Posterior vena cava (tissue), 2 donors: ENCODE measurements around the gene SELENOO. TPM values are rescaled to one million over a fixed set of nuclear protein-coding genes. Genes with fewer than 3 reads are reported as not detected.

ENCODE experiments used
- DNase-seq: peaks from one replicate; pipeline ENCODE4 v3.0.0-alpha.2; 2020; ENCODE audit warnings: low spot score
- intact Hi-C, 2 donors: fragments of 100-400 bp; cut with DNase I; formaldehyde crosslinking; loops; one replicate each; pipeline versions ENCODE4 v1.14.1 to v1.14.2; 2022 to 2023
- total RNA-seq, 2 donors: library from RNA; stranded (reverse); fragmentation: NEBNext Ultra II Directional; extraction: Animal tissue kit (Norgen Biotek cat#: 25700); gene quantifications; one replicate each; pipeline ENCODE4 v1.2.1, GENCODE V29; 2021
- donor health status: DM: yes; HTN: yes; CAD: no.
- donor health status: DM: yes; HTN: yes; CAD: no.

Gene SELENOO
- total RNA-seq, 2 donors from 2014 or later, result 10.8 to 11.9 TPM

DNA sequence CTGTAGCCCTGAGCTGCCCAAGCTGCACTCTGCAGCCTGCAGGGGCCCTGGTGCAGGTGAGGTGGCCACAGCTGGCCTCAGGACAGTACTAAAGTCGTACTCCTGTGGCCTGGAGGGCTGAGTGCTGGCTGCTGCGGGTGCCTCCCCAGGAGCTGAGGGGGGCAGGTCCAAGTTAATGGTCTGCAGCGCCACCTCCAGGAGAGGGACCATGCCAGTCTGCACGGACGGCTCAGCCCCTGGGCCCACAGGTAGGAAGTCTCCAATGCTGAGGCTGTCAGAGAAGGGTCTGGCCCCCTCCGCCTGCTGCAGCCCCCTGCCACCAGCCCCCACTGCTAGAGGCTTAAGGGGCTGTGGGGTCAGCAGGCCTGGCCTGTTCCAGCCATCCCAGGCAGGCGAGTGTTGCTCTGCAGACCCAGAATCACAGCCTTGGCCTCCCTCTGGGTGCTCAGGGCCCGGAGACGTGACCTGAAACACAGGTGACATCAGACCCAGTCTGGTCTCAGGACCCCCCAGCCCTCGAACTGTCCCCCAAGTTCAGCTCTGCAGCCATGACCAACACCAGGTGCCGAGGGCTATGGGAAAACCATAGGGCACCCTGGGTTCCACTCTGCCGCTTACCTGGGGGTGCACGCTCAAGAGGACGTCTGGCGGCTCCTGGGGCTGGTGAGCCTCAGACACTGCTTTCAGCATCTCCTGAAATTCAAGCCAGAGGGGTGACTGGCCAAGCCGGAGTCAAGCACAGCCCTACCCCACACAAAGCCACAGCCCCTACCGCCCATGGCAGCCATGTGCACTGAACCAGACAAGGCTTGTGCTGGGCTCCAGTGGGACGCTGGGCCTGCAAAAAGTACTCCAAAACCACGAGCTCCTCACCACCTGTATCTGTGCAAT is 20.8 kb downstream of the SELENOO start:
- DNase-seq, result peak; percentile 71

DNA sequence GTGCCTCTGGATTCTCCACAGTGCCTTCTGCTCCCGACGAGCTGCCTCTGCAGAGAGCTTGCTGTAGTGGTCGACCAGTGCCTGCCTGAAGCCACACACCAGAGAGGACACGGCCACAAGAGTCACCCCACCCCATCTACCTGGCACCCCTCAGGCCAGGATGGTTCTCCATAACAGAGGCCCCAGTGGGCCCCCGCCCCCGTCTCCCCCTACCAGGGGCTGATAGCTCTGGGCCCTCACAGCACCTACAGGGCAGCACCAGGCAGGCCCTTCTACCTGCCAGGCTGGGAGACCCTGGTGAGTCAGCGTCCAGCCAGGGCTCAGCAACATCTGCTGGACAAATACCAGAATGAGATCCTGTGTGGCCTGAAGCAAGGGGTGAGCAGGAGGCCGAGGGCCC is 21.7 kb downstream of the SELENOO start:
- intact Hi-C loops, result loop anchor here in 1 of 2 donors (10.0 kb wide), 1 partner anchor 288 kb away; no protein-coding TSS in a partner anchor
- DNase-seq, result no peak

More for the DNA sequence above, 20.8 kb downstream of the SELENOO start:
- intact Hi-C loops, result loop anchor here in 1 of 2 donors (10.0 kb wide), 1 partner anchor 287 kb away; no protein-coding TSS in a partner anchor

DNA sequence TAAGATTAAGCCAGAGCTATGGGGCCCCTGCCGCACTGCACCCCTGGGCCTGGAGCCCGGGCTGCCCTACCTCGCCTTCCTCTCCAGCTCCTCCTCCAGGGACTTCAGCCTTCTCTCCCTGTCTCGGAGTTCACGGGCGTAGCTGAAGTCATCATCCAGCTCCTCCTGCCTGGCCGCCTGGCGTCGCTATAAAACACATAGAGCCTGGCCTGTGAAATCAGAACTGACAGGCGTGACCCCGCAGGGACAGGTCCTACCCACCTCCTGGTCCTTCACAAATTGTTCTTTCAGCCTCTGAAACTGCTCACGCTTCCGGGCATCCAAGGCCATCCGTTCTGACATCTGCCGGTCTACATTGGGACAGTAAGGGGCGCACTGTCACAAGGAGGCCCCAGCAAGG is 23.3 kb downstream of the SELENOO start:
- intact Hi-C loops, result loop anchor here in 1 of 2 donors (10.0 kb wide), 1 partner anchor 289 kb away; no protein-coding TSS in a partner anchor

DNA sequence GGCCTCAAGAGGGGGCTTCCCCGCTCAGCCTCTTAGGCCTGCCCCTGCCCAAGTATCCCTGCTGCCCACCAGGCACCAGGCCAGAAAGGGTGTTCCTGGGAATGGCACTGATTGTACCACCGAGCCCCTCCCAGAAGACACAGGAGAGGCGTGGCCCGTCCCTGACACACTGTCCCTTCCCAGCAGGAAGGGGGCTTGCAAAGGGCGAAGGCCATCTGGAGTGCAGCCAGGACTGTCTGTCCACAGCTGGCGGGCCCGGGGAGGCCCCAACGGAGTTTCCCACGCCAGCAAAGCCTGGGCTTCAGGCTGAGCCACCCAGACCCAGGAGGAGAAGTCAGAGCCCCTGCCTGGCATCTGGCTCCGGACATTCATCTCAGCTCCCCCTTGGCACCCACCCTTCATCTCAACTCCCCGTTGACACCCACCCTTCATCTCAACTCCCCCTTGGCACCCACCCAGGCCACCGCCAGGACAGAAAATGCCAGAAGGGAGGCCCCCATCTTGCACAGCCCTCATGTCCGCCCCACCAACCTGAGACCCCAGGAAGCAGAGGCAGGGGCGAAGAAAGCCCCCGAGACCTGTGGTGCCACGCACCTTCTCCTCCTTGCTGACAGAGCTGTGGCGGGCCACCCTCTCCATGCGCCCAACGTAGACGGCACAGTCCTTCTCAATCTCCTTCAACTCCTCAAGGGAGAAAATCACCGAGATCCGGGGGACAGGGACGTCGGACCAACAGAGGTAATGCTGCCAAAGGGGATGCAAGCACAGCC is 24.6 kb downstream of the SELENOO start:
- no peak for DNase-seq
- intact Hi-C loops, result loop anchor here in 1 of 2 donors (10.0 kb wide), 1 partner anchor 291 kb away; no protein-coding TSS in a partner anchor

More for the DNA sequence above, 23.3 kb downstream of the SELENOO start:
- no peak for DNase-seq

DNA sequence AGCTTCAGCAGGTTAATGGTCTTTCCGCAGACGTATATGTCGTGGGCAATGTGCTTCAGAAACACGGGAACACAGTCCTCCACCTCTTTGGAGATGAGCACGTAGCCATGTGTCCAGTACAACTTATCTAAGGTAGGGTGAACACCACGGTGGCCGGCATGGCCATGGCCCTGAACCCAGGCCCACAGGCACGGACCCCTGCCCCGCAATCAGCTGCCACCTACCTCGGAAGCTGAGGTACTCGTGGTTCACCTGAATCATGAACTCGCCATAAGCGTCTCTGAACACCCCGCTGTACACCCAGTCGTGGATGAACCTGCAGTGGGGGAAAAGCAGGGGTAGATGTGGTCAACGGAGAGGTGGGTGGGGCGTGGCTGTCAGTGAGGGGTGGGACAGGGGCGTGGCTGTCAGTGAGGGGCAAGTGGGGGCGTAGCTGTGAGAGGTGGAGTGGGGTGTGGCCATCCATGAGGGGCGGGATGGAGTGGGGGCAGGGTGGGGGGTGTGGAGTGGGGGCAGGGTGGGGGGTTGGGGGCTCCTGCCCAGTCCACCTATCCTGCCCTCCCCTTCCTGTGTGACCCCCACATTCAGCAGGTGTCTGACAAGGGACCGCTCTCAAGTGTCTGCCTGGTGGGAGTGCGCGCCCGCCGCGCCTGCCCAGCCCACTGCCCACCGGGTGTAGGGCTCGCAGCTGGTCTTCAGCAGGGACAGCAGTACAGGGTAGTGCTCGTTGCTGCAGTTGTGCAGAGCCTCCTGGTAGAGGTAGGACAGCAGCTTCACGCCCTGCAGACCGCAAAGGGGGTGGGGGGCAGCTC is 25.5 kb downstream of the SELENOO start:
- intact Hi-C loops, result loop anchor here in 1 of 2 donors (10.0 kb wide), 1 partner anchor 291 kb away; no protein-coding TSS in a partner anchor
- DNase-seq, result no peak

DNA sequence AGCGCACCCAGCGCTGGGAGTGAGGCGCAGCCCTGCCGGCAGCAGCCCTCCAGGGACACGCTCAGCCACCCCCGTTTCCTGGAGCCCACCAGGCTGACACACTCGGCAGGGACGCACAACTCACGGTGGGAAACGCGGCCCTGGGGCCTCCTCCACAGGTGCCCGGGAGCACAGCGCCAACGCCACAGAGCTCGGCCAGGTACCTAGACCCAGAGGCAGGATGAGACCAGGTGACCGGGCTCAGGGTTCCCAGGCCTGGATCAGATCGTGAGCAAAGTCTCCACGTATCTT is 26.0 kb downstream of the SELENOO start:
- intact Hi-C loops, result loop anchor here in 1 of 2 donors (10.0 kb wide), 1 partner anchor 292 kb away; no protein-coding TSS in a partner anchor
- DNase-seq, result no peak

DNA sequence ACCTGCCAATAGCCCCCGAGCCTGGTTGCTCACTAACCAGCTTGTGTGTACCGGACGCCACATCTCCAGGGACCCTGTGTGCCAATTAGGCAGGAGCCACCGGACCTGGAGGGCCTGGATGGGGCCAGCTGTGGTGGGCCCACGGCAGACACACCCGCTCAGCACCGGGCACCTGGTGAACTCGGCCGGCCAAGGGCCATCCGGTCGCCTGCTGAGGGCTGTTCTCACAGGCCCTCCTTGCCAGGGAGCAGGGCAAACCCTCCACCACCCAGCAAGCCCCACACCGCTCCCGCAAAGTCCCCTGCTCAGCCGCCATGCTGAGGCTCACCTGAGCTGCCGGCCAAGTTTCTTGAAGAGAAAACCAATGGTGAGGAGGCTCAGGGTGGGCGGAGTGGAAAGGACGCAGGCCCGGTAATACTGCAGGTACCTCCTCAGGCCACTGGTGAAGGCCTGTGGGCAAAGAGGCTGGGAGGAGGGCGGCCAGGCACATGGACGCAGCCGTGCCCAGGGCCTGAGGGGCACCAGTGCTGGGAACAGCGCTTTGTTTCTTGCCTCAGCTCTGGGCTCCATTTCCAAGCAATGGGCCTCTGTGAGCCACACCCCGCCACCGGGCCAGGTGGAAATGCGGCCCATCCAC is 26.9 kb downstream of the SELENOO start:
- DNase-seq, result no peak
- intact Hi-C loops, result loop anchor here in 1 of 2 donors (10.0 kb wide), 1 partner anchor 293 kb away; no protein-coding TSS in a partner anchor

DNA sequence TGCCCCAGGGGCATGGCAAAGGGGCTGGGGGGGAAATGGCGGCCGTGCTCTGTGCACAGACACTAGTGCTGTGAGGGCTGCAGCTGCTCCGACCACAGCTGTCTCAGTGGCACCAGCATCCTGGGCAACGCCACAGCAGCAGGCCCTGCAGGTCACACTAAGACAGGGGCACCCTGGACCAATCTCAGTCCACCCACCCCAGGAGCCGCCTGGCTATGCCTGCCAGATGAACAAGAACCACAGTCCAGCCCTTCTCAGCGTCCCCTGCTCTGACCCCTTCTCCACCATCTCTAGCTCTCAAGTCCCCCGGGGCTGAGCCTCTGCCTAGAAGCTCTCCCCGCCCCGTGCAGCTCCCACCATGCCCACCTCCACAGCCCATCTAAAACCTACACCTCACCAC is 27.6 kb downstream of the SELENOO start:
- no peak for DNase-seq
- intact Hi-C loops, result loop anchor here in 1 of 2 donors (10.0 kb wide), 1 partner anchor 294 kb away; no protein-coding TSS in a partner anchor

DNA sequence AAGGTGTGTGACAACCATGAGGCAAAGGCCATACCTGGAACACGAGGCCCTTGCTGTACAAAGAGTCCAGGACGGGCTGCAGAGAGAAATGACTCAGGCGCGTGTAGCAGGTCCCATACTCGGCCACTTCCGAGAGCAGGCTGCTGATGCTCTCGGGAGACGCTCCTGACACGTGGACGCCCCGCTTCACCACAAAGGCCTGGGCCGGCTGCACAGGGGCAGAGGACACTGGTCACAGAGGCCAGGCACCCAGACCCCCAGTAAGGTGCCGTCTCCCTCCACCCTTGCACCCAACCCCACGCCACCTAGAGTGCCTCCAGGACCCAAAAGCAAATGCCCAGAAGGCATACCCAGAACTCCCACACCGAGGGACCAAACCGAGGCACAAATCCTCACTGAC is 28.6 kb downstream of the SELENOO start:
- intact Hi-C loops, result loop anchor here in 1 of 2 donors (10.0 kb wide), 1 partner anchor 295 kb away; no protein-coding TSS in a partner anchor
- DNase-seq, result no peak

DNA sequence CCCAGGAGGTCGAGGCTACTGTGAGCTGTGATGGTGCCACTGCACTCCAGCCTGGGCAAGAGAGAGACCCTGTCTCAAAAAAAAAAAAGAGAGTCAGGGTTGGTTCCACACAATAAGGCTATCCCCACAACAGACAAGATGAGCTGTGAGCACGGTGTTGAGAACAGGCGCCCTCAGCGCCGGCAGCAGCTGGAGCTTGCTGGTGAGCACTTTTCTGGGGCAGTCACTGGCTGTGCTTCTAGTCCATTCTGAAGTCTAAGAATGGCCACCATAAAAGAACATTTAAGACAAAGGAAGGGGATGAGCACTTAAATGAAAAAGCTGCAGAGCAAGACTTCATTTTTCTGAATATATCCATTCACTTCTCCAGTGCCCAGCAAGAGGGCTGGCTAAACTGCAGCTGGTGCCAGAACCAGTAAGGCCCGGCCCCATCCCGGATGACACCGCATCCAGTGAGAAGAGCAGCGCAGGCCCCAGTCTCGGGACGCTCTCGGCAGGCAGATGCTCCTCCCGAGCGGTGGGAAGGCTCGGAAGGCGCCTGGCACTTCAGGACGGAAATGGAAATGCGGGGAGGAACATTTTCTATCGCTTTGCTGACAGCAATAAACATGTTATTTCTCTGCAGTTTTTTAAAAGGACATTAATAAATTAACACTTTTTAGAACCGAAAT is 31.8 kb downstream of the SELENOO start:
- intact Hi-C loops, result no loop called here
- DNase-seq, result no peak

DNA sequence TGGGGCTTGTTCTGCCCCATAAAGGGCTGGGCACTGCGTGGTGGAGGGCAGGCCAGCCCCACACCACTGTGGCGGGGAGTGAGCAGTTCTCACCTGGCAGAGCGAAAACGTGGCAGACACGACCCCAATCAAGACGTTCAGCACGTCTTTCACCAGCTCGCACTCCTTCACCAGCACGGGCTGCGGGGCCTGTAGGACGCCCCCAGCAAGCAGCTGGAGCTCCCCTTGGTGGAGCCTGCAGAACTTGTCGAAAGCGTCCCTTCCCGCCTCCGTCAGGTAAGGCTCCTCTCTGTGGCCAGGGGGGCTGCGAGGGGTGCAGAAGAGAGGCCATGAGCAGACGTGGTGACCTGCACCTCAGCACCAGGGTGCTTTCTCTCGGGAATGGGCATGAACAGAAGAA is 32.4 kb downstream of the SELENOO start:
- intact Hi-C loops, result no loop called here
- DNase-seq, result no peak

DNA sequence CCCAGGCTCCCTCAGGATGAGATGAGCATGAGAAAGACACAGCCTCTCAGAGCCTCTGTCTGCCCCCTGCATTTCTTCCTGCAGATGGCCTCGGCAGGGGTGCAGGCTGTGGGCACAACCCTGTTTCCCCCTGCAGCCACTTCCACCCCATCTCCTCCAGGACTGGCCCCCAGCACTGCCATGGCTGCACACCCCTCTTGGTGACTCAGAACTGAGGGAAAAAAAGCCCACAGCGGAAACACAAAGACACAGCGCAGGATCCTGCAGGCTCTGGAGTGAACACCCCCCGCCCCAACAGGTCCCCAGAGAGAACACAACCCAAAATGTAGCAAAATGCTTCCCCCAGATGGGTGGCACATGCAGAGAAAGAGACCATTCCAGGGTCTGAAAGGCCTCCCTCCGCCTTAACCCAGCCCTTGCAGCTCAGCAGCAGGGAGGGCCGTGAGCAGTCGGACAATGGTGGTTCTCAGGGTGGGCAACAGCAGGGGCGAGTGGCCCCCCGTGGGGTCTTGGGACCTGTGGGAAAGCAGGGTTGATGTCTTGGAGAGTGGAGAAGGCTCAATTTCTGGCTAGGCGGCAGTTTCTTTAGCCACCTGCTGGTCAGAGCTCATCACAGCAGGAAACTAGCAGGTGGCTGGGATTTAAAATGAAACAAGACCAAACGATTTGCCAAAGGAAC is 36.1 kb downstream of the SELENOO start:
- DNase-seq, result no peak
- intact Hi-C loops, result no loop called here

DNA sequence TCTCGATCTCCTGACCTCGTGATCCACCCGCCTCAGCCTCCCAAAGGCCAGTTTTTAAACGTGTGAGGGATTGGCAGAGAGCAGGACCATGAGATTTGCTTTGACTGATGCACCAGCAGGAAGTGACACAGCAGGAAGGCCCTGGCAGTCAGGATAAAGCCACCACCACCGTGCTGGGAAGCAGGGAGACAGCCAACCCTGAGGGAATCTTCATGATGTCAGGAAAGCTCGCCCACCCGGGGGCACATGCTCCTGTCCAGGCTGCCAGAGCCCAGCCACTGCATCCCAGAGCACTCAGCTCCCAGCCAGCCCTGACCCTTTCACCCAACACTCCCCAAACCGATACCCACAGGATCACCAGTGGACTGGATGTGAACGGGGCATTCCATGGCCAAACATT is 37.9 kb downstream of the SELENOO start:
- no peak for DNase-seq
- intact Hi-C loops, result no loop called here

DNA sequence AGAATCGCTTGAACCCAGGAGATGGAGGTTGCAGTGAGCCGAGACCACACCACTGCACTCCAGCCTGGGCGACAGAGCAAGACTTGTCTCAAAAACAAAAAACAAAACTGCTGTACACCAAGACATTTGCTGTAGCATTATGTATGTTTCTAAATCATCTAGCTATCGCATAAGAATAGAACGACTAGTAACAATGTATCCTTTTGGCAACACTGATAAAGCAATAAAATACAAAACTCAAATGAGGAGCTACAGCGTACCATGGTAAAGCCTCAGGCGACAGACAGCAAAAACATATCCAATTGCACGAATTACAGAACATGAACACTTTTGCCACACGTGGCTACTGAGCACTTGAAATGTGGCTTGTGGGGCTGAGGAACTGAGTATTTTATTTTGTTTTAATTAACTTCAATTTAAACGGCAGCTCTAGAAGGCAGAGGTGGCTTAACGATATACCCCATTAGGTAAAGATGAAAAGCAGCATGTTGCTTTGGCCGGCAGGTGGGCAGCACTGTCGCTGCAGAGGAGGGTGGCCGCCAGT is 41.7 kb downstream of the SELENOO start:
- no peak for DNase-seq
- intact Hi-C loops, result loop anchor here in 1 of 2 donors (5.0 to 10.0 kb wide), 2 partner anchors 232 to 280 kb away; partner anchors contain the start of genes PIM3 and SBF1

DNA sequence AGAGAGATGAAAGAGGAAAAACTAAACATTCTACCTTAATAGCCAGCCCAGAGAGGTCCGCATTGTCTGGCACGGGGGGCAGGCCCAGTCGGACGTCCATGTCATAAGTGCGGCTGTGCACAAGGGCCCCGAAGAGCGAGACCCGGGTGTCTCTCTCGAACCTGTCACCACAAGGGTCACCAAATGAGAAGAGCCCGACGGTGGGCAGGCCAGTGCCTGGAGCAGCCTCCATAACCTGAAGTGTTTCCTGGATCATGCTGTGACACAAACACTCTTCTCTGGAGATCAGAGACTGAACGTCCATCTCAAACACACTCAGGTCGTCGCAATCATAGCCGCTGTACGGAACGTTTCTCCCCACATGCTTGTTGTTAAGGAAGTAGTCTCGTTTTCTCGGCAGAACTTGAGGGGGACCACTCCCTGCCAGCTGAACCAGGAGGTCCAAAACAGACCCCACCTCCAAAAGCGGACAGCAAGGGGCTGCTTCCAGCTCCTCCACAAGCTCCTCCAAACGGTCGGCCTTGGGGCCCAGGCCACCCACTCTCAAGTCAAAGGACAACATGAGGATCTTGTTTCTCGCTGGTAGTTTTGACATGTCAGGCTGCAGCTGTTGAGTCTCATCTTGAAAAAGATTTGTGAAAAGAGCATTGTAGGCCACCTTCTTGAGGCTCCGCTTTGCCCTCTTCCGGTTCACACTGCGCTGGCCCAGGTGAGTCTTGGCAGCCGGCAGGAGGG is 43.0 kb downstream of the SELENOO start:
- DNase-seq, result no peak
- intact Hi-C loops, result loop anchor here in 1 of 2 donors (5.0 to 10.0 kb wide), 2 partner anchors 231 to 282 kb away; partner anchors contain the start of genes PIM3 and SBF1
